ENCODE results near the gene SUCLG2.

GRCh38 chr3:67389176-67389575 lies 265.2 kb downstream of the SUCLG2 start:
- TF ChIP-seq CTCF (IDR thresholded peaks at IDR 0.05) = no peak
- no peak for TF ChIP-seq POLR2AphosphoS5 (IDR thresholded peaks at IDR 0.05)
- no peak for TF ChIP-seq EP300 (IDR thresholded peaks at IDR 0.05)
- TF ChIP-seq POLR2A (IDR thresholded peaks at IDR 0.05) = no peak
